ENCODE results near the gene IL12B.
"Not testable (repeated sequence)": the region's sequence is repeated elsewhere in the genome, so short reads cannot be mapped to it uniquely, and the experiment has no call there.

IL12B gene

DNA sequence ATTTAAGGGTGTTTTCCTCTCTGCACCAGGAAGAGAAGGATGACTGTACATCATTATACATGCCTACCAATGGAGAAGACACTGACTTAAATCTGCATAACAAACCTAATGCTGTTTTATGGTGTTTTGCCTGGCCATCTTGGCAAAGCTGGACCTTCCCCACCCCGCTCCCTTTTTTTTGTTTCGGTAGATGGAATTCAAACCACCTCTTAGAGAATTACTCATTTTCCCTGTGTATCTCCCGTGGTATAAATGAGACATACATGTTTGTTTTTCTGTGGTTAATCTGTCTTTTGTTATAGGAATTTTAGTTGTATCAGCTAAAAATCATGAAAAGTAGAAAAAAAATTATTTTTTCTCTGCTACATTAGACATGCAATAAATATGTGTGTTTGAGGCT lies 28.8 kb downstream of the IL12B start:
- intact Hi-C loops (cut with DNase I) = no loop called here
- no peak for DNase-seq

DNA sequence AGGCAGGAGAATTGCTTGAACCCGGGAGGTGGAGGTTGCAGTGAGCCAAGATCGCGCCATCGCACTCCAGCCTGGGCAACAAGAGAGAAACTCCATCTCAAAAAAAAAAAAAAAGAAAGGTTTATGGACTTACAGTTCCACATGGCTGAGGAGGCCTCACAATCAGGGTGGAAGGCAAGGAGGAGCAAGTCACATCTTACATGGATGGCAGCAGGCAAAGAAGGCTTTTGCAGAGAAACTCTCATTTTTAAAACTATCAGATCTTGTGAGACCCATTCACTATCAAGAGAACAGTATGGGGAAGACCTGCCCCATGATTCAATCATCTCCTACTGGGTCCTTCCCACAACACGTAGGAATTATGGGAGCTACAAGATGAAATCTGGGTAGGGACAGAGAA lies 33.0 kb downstream of the IL12B start:
- DNase-seq; intact Hi-C loops (cut with DNase I): not testable (repeated sequence)

GRCh38 chr5:159294921-159295320 lies 35.4 kb downstream of the IL12B start:
- no peak for DNase-seq
- intact Hi-C loops (cut with DNase I) = no loop called here

GRCh38 chr5:159290741-159291140 lies 39.5 kb downstream of the IL12B start:
- intact Hi-C loops (cut with DNase I) = no loop called here
- no peak for DNase-seq

DNA sequence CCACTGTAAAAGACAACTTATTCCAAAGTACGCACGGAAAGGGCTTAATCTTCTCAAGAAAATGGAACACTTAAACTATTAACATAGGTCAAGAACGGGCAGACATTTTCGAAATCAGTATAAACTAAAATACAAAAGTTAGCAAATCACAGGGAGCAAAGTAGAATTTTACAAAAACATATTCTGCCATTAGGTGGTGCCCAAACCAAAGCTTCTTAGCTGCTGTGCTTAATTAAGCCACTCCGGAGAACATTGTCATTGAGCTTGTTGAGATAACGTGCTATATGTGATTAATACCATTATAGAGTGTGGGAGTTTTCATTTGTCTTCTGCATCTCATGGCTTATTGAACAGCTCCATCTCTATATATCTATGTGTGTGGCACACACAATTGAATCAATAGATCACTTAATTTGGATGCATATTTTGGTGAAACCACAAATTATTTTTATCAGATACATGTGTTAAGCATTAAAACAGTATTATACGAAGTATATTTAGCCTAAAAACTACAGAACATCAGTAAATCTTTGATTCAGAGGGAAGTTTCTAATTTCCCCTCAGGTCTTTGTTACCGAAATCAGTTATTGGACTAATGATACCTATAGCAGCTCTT lies 43.8 kb downstream of the IL12B start:
- intact Hi-C loops (cut with DNase I) = loop anchor here (2.0 to 5.0 kb wide), 2 partner anchors 631 to 700 kb away; partner anchors contain the start of gene ADRA1B
- DNase-seq = no peak

DNA sequence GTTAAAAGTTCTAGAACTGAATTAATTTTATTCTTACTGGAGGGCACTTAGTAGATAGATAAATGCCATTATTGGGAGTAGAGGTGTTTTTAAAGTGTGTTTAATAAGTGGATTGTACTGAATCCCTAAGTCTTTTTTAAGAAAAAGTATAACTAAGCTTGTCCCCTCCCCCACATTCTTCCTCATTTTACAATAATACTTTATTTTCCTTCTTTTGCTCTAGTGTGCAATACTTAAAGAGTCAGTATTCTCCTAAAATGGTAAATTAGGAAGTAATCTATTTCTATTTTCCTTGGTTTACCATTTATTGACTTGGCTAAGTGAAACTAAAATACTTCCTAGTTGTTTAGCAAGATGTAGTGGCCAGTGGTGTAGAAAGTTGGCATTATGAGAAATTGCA lies 55.6 kb downstream of the IL12B start:
- intact Hi-C loops (cut with DNase I) = no loop called here
- no peak for DNase-seq

DNA sequence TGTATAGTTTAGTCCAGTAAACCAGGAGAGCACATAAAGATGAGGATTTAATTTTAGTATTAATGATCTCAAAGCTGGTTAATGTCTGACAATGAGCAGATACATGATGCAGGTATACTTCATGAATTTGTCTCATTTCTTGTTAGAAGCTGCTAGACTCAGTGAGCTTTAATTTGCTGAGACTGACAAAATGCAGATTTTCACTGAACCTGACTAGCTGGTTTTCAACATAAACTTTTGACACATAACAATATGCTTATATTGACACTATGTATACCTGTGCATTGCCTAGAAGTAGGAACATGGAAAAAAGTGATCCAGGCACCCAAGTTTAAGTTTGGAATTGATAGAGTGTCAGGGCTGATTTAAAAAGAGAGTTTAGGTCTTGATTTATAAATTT lies 56.4 kb downstream of the IL12B start:
- intact Hi-C loops (cut with DNase I) = no loop called here
- DNase-seq = no peak

GRCh38 chr5:159269723-159270122 lies 60.6 kb downstream of the IL12B start:
- DNase-seq = no peak
- intact Hi-C loops (cut with DNase I) = no loop called here

DNA sequence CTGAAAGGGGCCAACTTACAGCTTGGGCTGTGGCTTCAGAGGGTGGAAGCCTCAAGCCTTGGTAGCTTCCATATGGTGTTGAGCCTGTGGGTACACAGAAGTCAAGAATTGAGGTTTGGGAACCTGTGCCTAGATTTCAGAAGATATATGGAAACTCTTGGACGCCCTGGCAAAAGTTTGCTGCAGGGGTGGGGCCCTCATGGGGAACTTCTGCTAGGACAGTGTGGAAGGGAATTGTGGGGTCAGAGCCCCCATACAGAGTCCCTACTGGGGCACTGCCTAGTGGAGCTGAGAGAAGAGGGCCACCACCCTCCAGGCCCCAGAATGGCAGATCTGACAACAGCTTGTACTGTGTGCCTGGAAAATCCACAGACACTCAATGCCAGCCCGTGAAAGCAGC lies 63.5 kb downstream of the IL12B start:
- intact Hi-C loops (cut with DNase I) = not testable (repeated sequence)
- DNase-seq = peak in 1 of 10 donors; percentile 59
